Renal cortical epithelial cell (primary cell): Measurements from ENCODE around the gene CEP250. TPM values are rescaled to one million over a fixed set of nuclear protein-coding genes. Genes with fewer than 3 reads are reported as not detected.
A peak's percentile ranks its signal among the peaks of the same experiment; 100 is the strongest.
"Not testable (repeated sequence)": the region's sequence is repeated elsewhere in the genome, so short reads cannot be mapped to it uniquely, and the experiment has no call there.

Source experiments
- DNase-seq: peaks from one replicate; pipeline ENCODE4 v3.0.0-alpha.2; 2011; ENCODE audit warnings: low read depth
- total RNA-seq: library from RNA; depleted of rRNA; stranded (reverse); fragments of >200 nt; gene quantifications from 2 replicates; pipeline ENCODE4 v1.2.3, GENCODE V29; 2014

Gene CEP250, protein sequence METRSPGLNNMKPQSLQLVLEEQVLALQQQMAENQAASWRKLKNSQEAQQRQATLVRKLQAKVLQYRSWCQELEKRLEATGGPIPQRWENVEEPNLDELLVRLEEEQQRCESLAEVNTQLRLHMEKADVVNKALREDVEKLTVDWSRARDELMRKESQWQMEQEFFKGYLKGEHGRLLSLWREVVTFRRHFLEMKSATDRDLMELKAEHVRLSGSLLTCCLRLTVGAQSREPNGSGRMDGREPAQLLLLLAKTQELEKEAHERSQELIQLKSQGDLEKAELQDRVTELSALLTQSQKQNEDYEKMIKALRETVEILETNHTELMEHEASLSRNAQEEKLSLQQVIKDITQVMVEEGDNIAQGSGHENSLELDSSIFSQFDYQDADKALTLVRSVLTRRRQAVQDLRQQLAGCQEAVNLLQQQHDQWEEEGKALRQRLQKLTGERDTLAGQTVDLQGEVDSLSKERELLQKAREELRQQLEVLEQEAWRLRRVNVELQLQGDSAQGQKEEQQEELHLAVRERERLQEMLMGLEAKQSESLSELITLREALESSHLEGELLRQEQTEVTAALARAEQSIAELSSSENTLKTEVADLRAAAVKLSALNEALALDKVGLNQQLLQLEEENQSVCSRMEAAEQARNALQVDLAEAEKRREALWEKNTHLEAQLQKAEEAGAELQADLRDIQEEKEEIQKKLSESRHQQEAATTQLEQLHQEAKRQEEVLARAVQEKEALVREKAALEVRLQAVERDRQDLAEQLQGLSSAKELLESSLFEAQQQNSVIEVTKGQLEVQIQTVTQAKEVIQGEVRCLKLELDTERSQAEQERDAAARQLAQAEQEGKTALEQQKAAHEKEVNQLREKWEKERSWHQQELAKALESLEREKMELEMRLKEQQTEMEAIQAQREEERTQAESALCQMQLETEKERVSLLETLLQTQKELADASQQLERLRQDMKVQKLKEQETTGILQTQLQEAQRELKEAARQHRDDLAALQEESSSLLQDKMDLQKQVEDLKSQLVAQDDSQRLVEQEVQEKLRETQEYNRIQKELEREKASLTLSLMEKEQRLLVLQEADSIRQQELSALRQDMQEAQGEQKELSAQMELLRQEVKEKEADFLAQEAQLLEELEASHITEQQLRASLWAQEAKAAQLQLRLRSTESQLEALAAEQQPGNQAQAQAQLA (N-terminal part only)
- total RNA-seq: 22.7 and 66.0 TPM in 2 replicates

- DNase-seq: peak; percentile 80
Measured at GRCh38 chr20:35454881-35455609, at the start of gene CEP250. Gene CEP250 (plus strand): TSS chr20:35455598. CDS start chr20:35462368, 6,770 bp downstream.

DNA sequence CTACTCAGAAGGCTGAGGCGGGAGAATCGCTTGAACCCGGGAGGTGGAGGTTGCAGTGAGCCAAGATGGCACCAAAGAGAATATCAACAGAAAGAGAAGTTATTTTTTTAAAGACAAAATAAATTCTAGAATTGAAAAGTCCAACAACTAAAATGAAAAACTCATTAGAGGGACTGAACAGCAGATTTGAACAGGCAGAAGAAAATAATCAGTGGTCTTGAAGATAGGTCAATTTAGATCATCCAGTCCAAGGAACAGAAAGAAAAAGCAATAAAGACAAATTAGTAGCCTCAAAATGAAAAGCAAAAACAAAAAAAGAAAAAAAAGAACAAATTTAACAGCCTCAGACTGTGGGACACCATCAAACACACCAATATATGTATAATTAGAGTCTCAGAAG lies 49.6 kb upstream of the CEP250 start:
- no peak for DNase-seq

DNA sequence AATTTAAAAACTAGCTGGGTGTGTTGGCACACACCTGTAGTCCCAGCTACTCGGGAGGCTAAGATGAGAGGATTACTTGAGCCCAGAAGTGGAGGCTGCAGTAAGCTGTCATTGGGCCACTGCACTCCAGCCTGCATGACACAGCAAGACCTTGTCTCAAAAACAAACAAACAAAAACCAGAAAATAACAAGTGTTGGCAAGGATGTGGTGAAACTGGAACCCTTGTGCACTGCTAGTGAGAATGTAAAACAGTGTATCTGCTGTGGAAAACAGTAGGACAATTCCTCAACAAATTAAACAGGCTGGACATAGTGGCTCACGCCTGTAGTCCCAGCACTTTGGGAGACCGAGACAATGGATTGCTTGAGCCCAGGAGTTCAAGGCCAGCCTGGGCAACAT lies 47.1 kb upstream of the CEP250 start:
- no peak for DNase-seq

DNA sequence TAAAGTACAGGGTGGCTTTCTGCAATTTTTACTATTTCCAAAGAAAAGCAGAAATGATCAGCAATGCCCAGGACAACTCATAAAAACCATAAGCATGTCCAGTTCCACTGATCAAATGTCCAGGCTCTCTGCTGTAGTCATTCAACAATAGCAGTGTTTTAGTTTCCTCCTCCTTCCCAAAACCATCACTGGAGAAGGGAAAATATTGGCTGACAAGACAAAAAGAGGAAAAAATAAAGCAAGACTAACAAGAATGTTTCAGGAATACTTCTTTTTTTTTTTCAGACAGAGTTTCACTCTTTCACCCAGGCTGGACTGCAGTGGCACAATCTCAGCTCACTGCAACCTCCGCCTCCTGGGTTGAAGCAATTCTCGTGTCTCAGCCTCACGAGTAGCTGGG lies 45.9 kb upstream of the CEP250 start:
- DNase-seq: no peak

- no peak for DNase-seq
Measured at GRCh38 chr20:35410613-35411012, 44.8 kb upstream of the CEP250 start.

DNA sequence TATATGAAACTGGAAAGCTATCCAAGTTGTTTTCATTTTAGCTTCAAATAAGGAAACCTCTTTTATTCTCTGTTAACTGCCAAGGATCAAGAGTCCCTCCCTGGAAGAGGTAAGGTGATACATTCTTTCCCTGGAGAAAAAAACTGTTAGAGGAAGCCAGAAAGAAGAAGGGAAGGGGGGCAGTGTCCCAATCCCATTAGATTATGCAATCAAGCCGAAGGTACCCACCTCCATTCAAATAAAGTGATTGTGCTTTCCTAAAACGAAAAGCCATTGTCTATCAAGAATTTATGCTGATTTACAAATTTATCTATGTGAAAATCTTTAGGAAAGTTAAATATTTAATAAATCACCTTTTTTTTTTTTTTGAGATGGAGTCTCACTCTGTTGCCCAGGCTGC lies 34.1 kb upstream of the CEP250 start:
- no peak for DNase-seq

GRCh38 chr20:35431621-35432429 lies 23.6 kb upstream of the CEP250 start:
- no peak for DNase-seq

- no peak for DNase-seq
Measured at GRCh38 chr20:35432430-35432735, 23.0 kb upstream of the CEP250 start.

DNA sequence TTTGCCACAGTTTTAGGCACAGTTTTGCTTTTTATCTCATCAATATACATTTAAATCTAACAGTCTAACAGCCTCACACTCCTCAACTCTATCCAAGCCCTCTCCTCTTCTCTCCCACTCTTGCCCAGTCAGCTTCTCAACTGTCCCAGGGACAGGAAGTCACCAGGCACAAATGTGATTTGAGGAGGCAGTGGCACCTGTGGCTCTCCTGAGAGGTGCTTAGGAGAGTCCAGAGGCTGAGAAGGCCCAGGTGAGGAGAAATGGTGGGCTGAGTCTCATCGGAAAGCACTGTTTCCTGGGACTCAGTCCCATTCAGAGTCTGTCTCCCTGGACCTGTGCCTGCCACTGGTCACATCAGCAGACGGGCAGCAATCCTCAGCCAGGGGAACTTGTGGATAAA lies 22.1 kb upstream of the CEP250 start:
- DNase-seq: no peak

GRCh38 chr20:35434085-35435005 lies 21.1 kb upstream of the CEP250 start:
- DNase-seq: no peak

DNA sequence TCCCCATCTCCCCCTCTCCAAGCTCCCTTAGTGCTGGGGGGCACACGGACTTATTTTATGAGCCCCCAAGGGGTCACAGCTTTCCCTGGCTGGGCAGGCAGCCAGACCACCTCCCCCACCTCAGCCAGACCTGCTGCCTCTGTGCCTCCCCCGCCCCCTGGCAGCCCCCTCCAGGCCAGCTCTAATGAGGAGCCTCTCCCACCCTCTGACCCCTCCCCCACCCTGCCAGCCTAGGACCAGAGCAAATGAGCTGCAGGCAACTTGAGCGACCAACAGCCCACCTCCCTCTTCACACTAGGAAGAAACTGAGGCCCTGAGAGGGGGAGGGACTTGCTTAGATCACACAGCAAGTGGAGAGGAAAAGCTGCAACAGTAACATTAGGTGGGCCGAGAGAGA lies 19.2 kb upstream of the CEP250 start:
- DNase-seq: no peak

- no peak for DNase-seq
Measured at GRCh38 chr20:35437599-35437998, 17.8 kb upstream of the CEP250 start.

GRCh38 chr20:35443003-35443402 lies 12.4 kb upstream of the CEP250 start:
- DNase-seq: peak; percentile 10

- DNase-seq: no peak
Measured at GRCh38 chr20:35444226-35444625, 11.2 kb upstream of the CEP250 start.

GRCh38 chr20:35446356-35447078 lies 8.9 kb upstream of the CEP250 start:
- DNase-seq: no peak

DNA sequence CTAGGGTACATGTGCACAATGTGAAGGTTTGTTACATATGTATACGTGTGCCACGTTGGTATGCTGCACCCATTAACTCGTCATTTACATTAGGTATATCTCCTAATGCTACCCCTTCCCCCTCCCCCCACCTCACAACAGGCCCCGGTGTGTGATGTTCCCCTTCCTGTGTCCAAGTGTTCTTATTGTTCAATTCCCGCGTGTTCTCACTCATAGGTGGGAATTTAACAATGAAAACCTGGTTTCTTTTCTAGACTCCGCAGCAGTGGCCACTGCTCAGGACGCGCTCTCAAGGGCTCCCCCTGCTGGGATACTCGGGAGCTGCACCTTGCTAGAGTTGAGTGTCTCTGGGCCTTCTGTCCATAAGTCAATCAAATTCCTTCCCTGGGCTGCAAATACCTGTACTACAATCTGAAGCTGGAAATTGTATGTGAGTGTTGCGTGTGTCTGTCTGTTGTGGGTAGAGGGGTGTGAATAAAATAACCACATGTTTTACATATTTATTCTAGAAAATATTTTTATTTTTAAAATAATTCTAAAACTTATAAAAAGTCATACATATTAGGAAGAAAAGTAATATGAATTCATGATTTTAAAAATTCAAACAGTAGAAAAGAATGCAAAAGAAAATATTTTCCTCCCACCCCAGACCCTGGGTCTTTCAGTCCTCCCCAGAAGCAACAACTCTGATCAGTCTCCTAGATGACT lies 8.2 kb upstream of the CEP250 start:
- DNase-seq: peak; percentile 75

DNA sequence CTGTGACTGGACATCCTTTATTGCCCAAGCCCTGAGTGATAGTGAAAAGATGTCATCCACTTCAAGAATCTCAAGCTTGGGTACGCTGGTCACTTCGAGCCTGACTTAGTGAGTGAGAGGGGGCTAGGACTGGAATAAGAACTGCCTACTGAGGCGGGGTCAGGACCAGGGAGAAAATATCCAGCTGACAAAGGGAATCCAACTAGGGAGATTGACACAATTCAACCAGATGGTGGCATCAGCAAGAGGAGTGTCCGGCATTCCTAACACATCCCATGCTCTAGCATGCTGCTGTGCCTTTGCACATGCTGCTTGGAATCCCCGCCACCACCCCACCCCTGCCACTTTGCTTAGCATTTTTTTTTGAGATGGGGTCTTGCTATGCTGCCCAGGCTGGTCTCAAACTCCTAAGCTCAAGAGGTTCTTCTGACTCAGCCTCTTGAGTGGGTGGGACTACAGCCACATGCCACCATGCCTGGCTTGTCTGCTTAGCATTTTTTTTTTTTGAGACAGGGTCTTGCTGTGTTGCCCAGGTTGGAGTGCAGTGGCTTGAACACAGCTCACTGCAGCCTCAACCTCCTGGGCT lies 6.5 kb upstream of the CEP250 start:
- DNase-seq: no peak

DNA sequence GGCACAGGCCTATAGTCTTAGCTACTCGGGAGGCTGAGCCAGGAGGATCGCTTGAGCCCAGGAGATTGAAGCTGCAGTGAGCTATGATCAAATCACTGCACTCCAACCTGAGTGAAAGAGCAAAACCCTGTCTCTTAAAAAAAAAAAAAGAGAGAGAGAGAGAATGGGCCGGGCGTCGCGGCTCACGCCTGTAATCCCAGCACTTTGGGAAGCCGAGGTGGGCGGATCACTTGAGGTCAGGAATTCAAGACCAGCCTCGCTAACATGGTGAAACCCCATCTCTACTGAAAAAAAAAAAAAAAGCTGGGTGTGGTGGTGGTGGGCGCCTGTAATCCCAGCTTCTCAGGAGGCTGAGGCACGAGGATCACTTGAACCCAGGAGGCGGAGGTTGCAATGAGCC lies 5.5 kb upstream of the CEP250 start:
- not testable (repeated sequence) for DNase-seq
